RWPE1 (cell line): Measurements from ENCODE around the gene TTI1.
A peak's percentile ranks its signal among the peaks of the same experiment; 100 is the strongest.

Experiments used
- CTCF ChIA-PET: fragments of 350-600 bp; sonication (Branson Sonifier 250); formaldehyde crosslinking; extraction: SDS; loops from one replicate; lab custom pipeline; 2021; lab: Yijun Ruan, JAX
- POLR2A ChIA-PET: fragments of 400-600 bp; formaldehyde crosslinking; extraction: SDS; loops from one replicate; lab custom pipeline; 2020; ENCODE audit warnings: antibody characterized with exemption; ENCODE audit not compliant: low non-redundant PET; lab: Yijun Ruan, JAX
- DNase-seq: peaks from one replicate; pipeline ENCODE4 v3.0.0; 2012; ENCODE audit warnings: low spot score
- H3K27ac ChIP-seq: fragments of 450-650 bp; 2 replicates; pipeline ENCODE4 v1.5.1; 2017
- CTCF ChIP-seq: fragments of 450-650 bp; conservative IDR thresholded peaks from 2 replicates; pipeline ENCODE4 v1.5.1; 2017; ENCODE audit warnings: low read depth, mild to moderate bottlenecking

Gene TTI1

GRCh38 chr20:38001981-38002380 lies 31.3 kb downstream of the TTI1 start:
- ChIA-PET CTCF (no interaction called here), POLR2A (no interaction called here)
- TF ChIP-seq CTCF: no peak
- H3K27ac ChIP-seq: no peak overlapping the region
- DNase-seq: no peak

- CTCF ChIA-PET: no interaction called here
- no peak overlapping the region for H3K27ac ChIP-seq
- TF ChIP-seq CTCF: no peak
- POLR2A ChIA-PET: no interaction called here
- peak; percentile 82 for DNase-seq
Observed at GRCh38 chr20:38001173-38001875, 31.9 kb downstream of the TTI1 start.

GRCh38 chr20:38000293-38000692 lies 33.0 kb downstream of the TTI1 start:
- no peak overlapping the region for H3K27ac ChIP-seq
- ChIA-PET POLR2A (no interaction called here), CTCF (interaction anchor here (0.7 kb wide), 1 partner anchor 56 kb away, joined by 3 read pairs; no protein-coding TSS in a partner anchor)
- DNase-seq: no peak
- TF ChIP-seq CTCF: no peak

- ChIA-PET POLR2A (no interaction called here), CTCF (no interaction called here)
- no peak overlapping the region for H3K27ac ChIP-seq
- DNase-seq: no peak
- TF ChIP-seq CTCF: no peak
Observed at GRCh38 chr20:37999526-38000263, 33.6 kb downstream of the TTI1 start.

GRCh38 chr20:37997516-37997915 lies 35.7 kb downstream of the TTI1 start:
- ChIA-PET CTCF (interaction anchor here (0.6 kb wide), 2 partner anchors 334 to 929 kb away, joined by 4 to 5 read pairs; partner anchors contain the start of gene FAM83D), POLR2A (no interaction called here)
- no peak for DNase-seq
- no peak for TF ChIP-seq CTCF
- no peak overlapping the region for H3K27ac ChIP-seq

GRCh38 chr20:37995856-37996605 lies 37.2 kb downstream of the TTI1 start:
- POLR2A ChIA-PET: no interaction called here
- CTCF ChIA-PET: interaction anchor here (0.8 to 2.6 kb wide), 2 partner anchors 432 kb away, joined by 4 to 24 read pairs; no protein-coding TSS in a partner anchor
- DNase-seq: no peak
- H3K27ac ChIP-seq: no peak overlapping the region
- TF ChIP-seq CTCF: no peak
